NK-92 (cell line): ENCODE measurements around the gene SMYD3.
"Not testable (repeated sequence)": the region's sequence is repeated elsewhere in the genome, so short reads cannot be mapped to it uniquely, and the experiment has no call there.

Experiments used
- DNase-seq: peaks from one replicate; lab custom pipeline; 2025; ENCODE audit not compliant: unreplicated experiment; lab: John Stamatoyannopoulos, UW

SMYD3 gene

GRCh38 chr1:245825128-245825901 lies 681.8 kb downstream of the SMYD3 start:
- DNase-seq: no peak

- DNase-seq: no peak
These were observed 683.5 kb downstream of the SMYD3 start for GRCh38 chr1:245823408-245824147.

- no peak for DNase-seq
These were observed 684.1 kb downstream of the SMYD3 start for GRCh38 chr1:245822996-245823395.

GRCh38 chr1:245818363-245818762 lies 688.7 kb downstream of the SMYD3 start:
- not testable (repeated sequence) for DNase-seq

- DNase-seq: not testable (repeated sequence)
These were observed 690.6 kb downstream of the SMYD3 start for GRCh38 chr1:245816496-245816895.

- no peak for DNase-seq
These were observed 692.4 kb downstream of the SMYD3 start for GRCh38 chr1:245814651-245815050.

- no peak for DNase-seq
These were observed 694.8 kb downstream of the SMYD3 start for GRCh38 chr1:245812278-245812677.

GRCh38 chr1:245810789-245811337 lies 696.2 kb downstream of the SMYD3 start:
- DNase-seq: no peak

GRCh38 chr1:245810181-245810769 lies 696.8 kb downstream of the SMYD3 start:
- DNase-seq: no peak

- DNase-seq: no peak
These were observed 697.7 kb downstream of the SMYD3 start for GRCh38 chr1:245809361-245809760.

GRCh38 chr1:245807954-245808719 lies 698.9 kb downstream of the SMYD3 start:
- no peak for DNase-seq

GRCh38 chr1:245807306-245807705 lies 699.8 kb downstream of the SMYD3 start:
- no peak for DNase-seq

GRCh38 chr1:245805532-245805931 lies 701.5 kb downstream of the SMYD3 start:
- no peak for DNase-seq

- DNase-seq: no peak
These were observed 702.4 kb downstream of the SMYD3 start for GRCh38 chr1:245804696-245805095.

GRCh38 chr1:245803666-245804037 lies 703.4 kb downstream of the SMYD3 start:
- no peak for DNase-seq

GRCh38 chr1:245802941-245803665 lies 704.0 kb downstream of the SMYD3 start:
- DNase-seq: no peak

GRCh38 chr1:245800901-245801605 lies 706.0 kb downstream of the SMYD3 start:
- no peak for DNase-seq

- no peak for DNase-seq
These were observed 708.7 kb downstream of the SMYD3 start for GRCh38 chr1:245798349-245798711.

- no peak for DNase-seq
These were observed 709.3 kb downstream of the SMYD3 start for GRCh38 chr1:245797592-245798348.
